ENCODE measurements around the gene RAP1A. TPM values are rescaled to one million over a fixed set of nuclear protein-coding genes. Genes with fewer than 3 reads are reported as not detected.

The RAP1A gene
- total RNA-seq, 4 donors from 2014 or later: 171 to 325 (median 216) TPM

DNA sequence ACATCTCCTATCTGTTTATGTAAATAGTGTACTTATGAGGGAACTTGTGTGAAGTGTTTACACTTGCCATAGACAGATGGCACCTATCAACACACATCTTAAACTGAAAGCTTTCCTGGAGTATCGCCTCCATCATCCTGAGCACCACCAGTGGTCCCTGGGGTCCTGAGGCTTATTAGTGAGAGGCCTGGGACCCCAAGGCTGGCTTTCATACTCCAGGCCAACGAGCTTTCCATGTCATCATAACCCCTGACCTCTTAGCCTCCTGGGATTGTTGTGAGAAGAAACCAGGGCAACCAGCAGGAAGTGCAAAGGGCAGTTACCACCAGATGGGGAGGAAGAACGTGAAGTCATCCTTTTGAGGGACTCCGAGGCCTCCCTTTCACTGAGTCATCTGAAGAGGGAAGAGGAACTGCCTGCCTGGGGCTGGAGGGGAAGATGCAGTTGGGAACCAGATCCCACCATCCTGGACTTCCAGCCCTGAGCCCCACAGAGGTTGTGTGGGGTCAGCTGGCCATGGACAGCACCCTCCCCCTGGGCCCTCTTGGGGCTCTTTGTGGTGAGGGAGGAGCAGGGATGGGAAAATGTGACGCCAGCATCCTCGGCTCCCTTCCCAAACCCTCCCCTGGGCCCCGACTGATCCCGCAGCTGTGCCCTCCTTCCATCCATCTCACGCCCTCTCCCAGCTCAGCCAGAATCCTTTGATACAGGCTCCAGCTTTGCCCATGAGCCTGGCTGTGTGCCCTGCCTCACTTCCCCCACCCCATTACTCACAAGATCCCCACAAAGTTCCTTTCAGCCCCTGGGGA is 113.8 kb downstream of the RAP1A start:
- Histone ChIP-seq H3K4me1 (peaks cover 87 to 95% (median 93%) of the 10 kb centered on the region in 4 donors), H3K36me3 (peaks cover 0 to 13% (median 2%) of the 10 kb centered on the region in 4 donors), H3K4me3 (no peak overlapping the region), H3K27ac (replicated peaks in 1 of 4) (peak overlapping the region; percentile 54 to 74 (median 60)), H3K9me3 (no peaks in the 10 kb centered on the region), H3K27me3 (no peaks in the 10 kb centered on the region)
- TF ChIP-seq POLR2AphosphoS5 (IDR thresholded peaks at IDR 0.05): peak in 1 of 2 donors; percentile 26
- TF ChIP-seq, protein P1, sequence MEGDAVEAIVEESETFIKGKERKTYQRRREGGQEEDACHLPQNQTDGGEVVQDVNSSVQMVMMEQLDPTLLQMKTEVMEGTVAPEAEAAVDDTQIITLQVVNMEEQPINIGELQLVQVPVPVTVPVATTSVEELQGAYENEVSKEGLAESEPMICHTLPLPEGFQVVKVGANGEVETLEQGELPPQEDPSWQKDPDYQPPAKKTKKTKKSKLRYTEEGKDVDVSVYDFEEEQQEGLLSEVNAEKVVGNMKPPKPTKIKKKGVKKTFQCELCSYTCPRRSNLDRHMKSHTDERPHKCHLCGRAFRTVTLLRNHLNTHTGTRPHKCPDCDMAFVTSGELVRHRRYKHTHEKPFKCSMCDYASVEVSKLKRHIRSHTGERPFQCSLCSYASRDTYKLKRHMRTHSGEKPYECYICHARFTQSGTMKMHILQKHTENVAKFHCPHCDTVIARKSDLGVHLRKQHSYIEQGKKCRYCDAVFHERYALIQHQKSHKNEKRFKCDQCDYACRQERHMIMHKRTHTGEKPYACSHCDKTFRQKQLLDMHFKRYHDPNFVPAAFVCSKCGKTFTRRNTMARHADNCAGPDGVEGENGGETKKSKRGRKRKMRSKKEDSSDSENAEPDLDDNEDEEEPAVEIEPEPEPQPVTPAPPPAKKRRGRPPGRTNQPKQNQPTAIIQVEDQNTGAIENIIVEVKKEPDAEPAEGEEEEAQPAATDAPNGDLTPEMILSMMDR (IDR thresholded peaks at IDR 0.05): no peak
- TF ChIP-seq EP300 (IDR thresholded peaks at IDR 0.05): no peak
- no peak for TF ChIP-seq POLR2A (IDR thresholded peaks at IDR 0.05; ENCODE audit: low read depth)
- WGBS: 51% methylated on average over 9 of the region's 9 CpGs
- DNase-seq (ENCODE audit: extremely low spot score): no peak
- intact Hi-C loops (cut with DNase I): no loop called here

DNA sequence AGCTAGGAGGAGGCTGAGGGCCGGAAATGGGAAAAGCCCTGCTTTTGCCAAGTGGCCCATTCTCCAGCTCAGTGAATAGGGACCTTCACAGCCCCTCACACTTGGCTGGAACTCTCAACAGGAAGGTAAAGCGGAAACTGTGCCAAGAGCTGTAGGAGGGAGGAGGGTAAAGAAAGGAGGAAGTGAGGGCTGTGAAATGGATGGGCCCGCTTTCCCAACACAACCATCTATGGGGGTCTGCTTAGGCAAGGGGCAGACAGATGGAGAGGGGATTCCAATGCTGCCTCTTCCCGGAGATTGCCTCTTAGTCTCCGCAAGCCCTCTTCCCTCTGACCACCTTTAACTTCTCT is 114.4 kb downstream of the RAP1A start:
- peak overlapping the region; percentile 54 to 74 (median 60) for H3K27ac ChIP-seq (replicated peaks in 1 of 4)
- DNase-seq (ENCODE audit: extremely low spot score): no peak
- H3K4me1 ChIP-seq: peaks cover 86 to 98% (median 95%) of the 10 kb centered on the region in 4 donors
- intact Hi-C loops (cut with DNase I): no loop called here
- no peaks in the 10 kb centered on the region for H3K9me3 ChIP-seq
- WGBS: 53% methylated on average over 5 of the region's 5 CpGs
- H3K4me3 ChIP-seq: no peak overlapping the region
- peaks cover 0 to 13% (median 2%) of the 10 kb centered on the region in 4 donors for H3K36me3 ChIP-seq
- no peaks in the 10 kb centered on the region for H3K27me3 ChIP-seq
- TF ChIP-seq EP300 (IDR thresholded peaks at IDR 0.05): no peak
- TF ChIP-seq POLR2AphosphoS5 (IDR thresholded peaks at IDR 0.05): no peak
- TF ChIP-seq, protein P1 (IDR thresholded peaks at IDR 0.05): no peak
- TF ChIP-seq POLR2A (IDR thresholded peaks at IDR 0.05; ENCODE audit: low read depth): no peak

DNA sequence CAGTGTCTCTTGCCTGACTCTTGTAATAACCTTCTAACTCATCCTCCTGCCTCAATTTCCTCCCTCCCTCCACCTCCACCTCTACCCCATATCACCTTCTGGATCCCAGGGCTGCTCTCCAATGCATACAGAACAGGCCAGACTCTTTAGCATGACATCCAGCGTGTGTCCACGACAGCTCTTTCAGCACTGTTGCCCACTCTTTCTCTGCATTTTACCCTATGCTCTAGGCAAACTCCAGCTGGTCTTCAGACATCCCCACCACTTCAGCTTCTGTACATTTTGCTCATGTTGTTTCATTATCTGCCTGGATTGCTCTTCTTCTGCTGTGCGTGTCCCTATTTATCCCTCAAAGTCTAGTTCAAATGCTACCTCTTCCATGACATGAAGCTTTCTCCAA is 114.8 kb downstream of the RAP1A start:
- intact Hi-C loops (cut with DNase I): no loop called here

DNA sequence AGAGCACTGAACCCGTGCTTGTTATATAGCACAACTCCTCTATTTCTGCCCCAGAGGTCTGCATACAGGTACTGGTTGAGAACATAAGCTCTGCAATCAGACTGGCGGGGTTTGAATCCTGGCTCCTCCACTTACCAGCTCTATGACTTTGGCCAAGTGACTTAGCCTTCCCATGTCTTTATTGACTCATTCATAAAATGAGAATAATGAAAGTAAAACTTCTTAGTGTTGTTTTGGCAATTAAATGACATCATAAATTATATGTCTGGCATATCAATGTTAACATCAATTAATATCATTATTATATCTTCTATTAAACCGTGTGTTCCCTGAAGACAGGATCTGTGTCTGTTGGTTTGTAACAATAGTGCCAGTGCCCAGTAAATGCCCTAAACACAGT is 115.3 kb downstream of the RAP1A start:
- Histone ChIP-seq H3K27me3 (no peaks in the 10 kb centered on the region), H3K4me1 (peaks cover 77 to 94% (median 90%) of the 10 kb centered on the region in 4 donors), H3K36me3 (peaks cover 0 to 13% (median 2%) of the 10 kb centered on the region in 4 donors), H3K9me3 (no peaks in the 10 kb centered on the region), H3K4me3 (no peak overlapping the region), H3K27ac (replicated peaks in 1 of 4) (peak overlapping the region in 3 of 4 donors; percentile 54 to 74 (median 64))
- no peak for TF ChIP-seq EP300 (IDR thresholded peaks at IDR 0.05)
- TF ChIP-seq, protein P1 (IDR thresholded peaks at IDR 0.05): no peak
- no peak for TF ChIP-seq POLR2A (IDR thresholded peaks at IDR 0.05; ENCODE audit: low read depth)
- no peak for TF ChIP-seq POLR2AphosphoS5 (IDR thresholded peaks at IDR 0.05)
- intact Hi-C loops (cut with DNase I): no loop called here
- WGBS: 78% methylated on average over 3 of the region's 3 CpGs
- DNase-seq (ENCODE audit: extremely low spot score): no peak

More for the DNA sequence above, 114.8 kb downstream of the RAP1A start:
- TF ChIP-seq, protein P1 (IDR thresholded peaks at IDR 0.05): no peak
- TF ChIP-seq POLR2A (IDR thresholded peaks at IDR 0.05; ENCODE audit: low read depth) (no peak), EP300 (IDR thresholded peaks at IDR 0.05) (no peak), POLR2AphosphoS5 (IDR thresholded peaks at IDR 0.05) (no peak)
- WGBS: 79% methylated on average over 3 of the region's 3 CpGs
- Histone ChIP-seq H3K4me3 (no peak overlapping the region), H3K9me3 (no peaks in the 10 kb centered on the region), H3K27me3 (no peaks in the 10 kb centered on the region), H3K36me3 (peaks cover 0 to 13% (median 2%) of the 10 kb centered on the region in 4 donors), H3K27ac (replicated peaks in 1 of 4) (peak overlapping the region; percentile 54 to 74 (median 60)), H3K4me1 (peaks cover 81 to 94% (median 91%) of the 10 kb centered on the region in 4 donors)
- DNase-seq (ENCODE audit: extremely low spot score): no peak

All from esophagus muscularis mucosa (tissue), 4 donors.